Suprapubic skin (tissue), 4 donors: ENCODE results near the gene FAAP24. TPM values are rescaled to one million over a fixed set of nuclear protein-coding genes. Genes with fewer than 3 reads are reported as not detected.
"Not testable (repeated sequence)": the region's sequence is repeated elsewhere in the genome, so short reads cannot be mapped to it uniquely, and the experiment has no call there.

Source experiments
- DNase-seq, 2 donors: peaks; one replicate each; pipeline ENCODE4 v3.0.0-alpha.2; 2019; ENCODE audit warnings: low spot score in 2 of 2
- H3K27ac ChIP-seq: fragments of 200-600 bp; sonication (generic); one replicate; pipeline ENCODE4 v1.5.1; 2019
- H3K27me3 ChIP-seq: fragments of 200-600 bp; sonication (generic); one replicate; pipeline ENCODE4 v1.5.1; 2019
- H3K36me3 ChIP-seq: fragments of 200-600 bp; sonication (generic); one replicate; pipeline ENCODE4 v1.5.1; 2019
- H3K4me1 ChIP-seq: fragments of 200-600 bp; sonication (generic); one replicate; pipeline ENCODE4 v1.5.1; 2019
- H3K4me3 ChIP-seq: fragments of 200-600 bp; sonication (generic); one replicate; pipeline ENCODE4 v1.5.1; 2019; ENCODE audit warnings: mild to moderate bottlenecking
- H3K9me3 ChIP-seq: fragments of 200-600 bp; sonication (generic); one replicate; pipeline ENCODE4 v1.5.1; 2019
- EP300 ChIP-seq: sonication (generic); formaldehyde crosslinking; IDR thresholded peaks from one replicate; pipeline ENCODE4 v1.6.1; 2017; ENCODE audit warnings: antibody characterized with exemption
- POLR2A ChIP-seq, 2 donors: fragments of 450-650 bp; IDR thresholded peaks; one replicate each; pipeline ENCODE4 v1.6.1; 2017; ENCODE audit warnings: antibody characterized with exemption in 2 of 2, mild to moderate bottlenecking in 2 of 2, moderate library complexity in 2 of 2
- POLR2AphosphoS5 ChIP-seq, 3 donors: sonication (generic); formaldehyde crosslinking; IDR thresholded peaks; one replicate each; pipeline ENCODE4 v1.6.1; 2017; ENCODE audit warnings: antibody characterized with exemption in 3 of 3
- WGBS: methylation state at CpG from one replicate; pipeline ENCODE4 v1.1.5; 2018; 5-methylcytosine and 5-hydroxymethylcytosine counted together
- total RNA-seq, 4 donors: library from RNA; depleted of rRNA; stranded (reverse); fragments of >200 nt; gene quantifications; one replicate each; pipeline ENCODE4 v1.1.0, GENCODE V29; 2016
- TF ChIP-seq, protein P1 (sequence below), 2 donors: fragments of 200-600 bp in 1 of 2; fragments of 450-650 bp in 1 of 2; sonication (generic) in 1 of 2; IDR thresholded peaks; one replicate each; pipeline ENCODE4 v1.5.1; 2016 to 2019; ENCODE audit warnings: antibody characterized with exemption in 2 of 2, mild to moderate bottlenecking in 1 of 2, moderate library complexity in 1 of 2

FAAP24 gene
- total RNA-seq, 4 donors from 2014 or later = 0.98 to 4.1 (median 1.9) TPM

DNA sequence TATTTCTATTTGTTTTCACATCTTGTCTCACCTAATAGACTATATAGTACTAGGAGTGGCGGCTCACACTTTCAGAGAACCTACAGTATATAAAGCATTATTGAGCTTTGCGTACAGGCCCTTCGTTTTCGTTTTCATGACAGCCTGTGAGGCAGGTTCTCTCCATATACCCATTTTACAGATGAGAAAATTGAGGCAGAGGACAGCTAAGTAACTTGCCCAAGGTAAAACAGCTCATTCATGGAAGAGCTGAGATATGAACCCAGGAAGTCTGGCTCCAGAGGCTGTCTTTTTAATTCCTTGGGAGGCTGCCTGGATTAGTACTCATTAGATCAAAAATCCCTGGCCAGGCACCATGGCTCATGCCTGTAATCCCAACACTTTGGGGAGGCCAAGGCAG, 28.9 kb downstream of the FAAP24 start:
- no peak for DNase-seq
- no peak overlapping the region for H3K27ac ChIP-seq
- TF ChIP-seq, protein P1, sequence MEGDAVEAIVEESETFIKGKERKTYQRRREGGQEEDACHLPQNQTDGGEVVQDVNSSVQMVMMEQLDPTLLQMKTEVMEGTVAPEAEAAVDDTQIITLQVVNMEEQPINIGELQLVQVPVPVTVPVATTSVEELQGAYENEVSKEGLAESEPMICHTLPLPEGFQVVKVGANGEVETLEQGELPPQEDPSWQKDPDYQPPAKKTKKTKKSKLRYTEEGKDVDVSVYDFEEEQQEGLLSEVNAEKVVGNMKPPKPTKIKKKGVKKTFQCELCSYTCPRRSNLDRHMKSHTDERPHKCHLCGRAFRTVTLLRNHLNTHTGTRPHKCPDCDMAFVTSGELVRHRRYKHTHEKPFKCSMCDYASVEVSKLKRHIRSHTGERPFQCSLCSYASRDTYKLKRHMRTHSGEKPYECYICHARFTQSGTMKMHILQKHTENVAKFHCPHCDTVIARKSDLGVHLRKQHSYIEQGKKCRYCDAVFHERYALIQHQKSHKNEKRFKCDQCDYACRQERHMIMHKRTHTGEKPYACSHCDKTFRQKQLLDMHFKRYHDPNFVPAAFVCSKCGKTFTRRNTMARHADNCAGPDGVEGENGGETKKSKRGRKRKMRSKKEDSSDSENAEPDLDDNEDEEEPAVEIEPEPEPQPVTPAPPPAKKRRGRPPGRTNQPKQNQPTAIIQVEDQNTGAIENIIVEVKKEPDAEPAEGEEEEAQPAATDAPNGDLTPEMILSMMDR (IDR thresholded peaks at IDR 0.05) = no peak
- no peak for TF ChIP-seq POLR2AphosphoS5 (IDR thresholded peaks at IDR 0.05)
- WGBS = 97% methylated on average over 4 of the region's 4 CpGs
- no peaks in the 10 kb centered on the region for H3K36me3 ChIP-seq
- no peaks in the 10 kb centered on the region for H3K9me3 ChIP-seq
- no peaks in the 10 kb centered on the region for H3K27me3 ChIP-seq
- peaks cover 3% of the 10 kb centered on the region for H3K4me1 ChIP-seq
- no peak overlapping the region for H3K4me3 ChIP-seq

DNA sequence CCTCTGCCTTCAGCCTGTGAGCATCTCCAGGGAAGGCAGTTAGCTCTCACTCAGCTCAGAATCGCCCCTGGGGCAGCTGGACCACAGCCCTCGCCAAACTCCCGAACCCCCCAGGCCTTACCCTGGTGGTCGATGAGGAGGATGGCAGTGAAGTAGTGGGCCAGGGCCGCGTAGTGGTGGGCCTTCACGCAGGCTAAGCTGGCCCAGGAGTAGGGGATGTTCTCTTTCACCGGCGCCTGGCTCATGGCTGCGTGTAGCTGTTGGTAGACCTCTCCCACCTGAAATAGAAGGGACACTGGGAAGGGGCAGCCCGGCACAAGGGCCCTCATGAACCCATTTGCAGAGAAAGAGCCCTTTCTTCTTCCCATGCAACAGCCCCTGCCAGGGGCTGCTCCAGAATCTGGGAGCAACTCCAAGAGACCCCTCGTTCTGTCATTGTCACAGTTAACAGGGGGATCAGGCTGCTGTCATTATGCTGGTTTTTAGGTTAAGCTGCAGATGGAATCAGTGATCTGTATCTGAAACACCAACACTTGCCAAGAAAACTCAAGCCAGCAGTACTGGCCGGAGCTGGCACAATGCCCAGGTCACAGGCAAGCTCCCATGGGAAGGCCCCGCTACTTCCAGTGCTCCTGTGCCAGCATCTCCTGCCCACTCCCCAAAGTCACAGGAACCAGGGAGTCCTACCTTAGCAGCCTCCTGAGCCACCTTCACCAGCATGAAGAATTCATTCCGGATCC, 30.3 kb downstream of the FAAP24 start:
- not testable (repeated sequence) for H3K27ac ChIP-seq, H3K9me3 ChIP-seq, H3K27me3 ChIP-seq, H3K4me1 ChIP-seq, H3K36me3 ChIP-seq, H3K4me3 ChIP-seq, DNase-seq
- WGBS = 77% methylated on average over 10 of the region's 15 CpGs

DNA sequence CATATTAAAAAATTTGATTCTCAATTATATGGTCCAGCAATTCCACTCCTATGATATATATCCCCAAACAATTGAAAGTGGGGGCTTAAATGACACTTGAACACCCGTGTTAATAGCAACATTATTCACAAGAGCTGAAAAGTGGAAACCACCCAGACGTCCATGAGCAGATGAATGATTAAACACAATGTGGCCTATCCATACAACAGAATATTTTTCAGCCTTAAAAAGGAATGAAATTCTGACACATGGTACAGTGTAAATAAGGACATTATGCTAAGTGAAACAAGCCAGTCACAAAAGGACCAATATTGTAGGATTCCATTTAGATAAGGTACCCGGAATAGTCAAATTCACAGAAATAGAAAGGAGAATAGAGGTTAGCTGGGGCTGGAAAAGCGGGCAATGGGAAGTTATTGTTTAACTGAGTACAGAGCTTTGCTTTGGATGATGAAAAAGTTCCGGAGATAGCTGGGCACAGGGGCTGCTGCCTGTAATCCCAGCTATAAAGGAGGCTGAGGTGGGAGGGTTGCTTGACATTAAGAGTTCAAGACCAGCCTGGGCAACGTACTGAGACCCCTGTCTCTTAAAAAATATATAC, 31.5 kb downstream of the FAAP24 start:
- not testable (repeated sequence) for DNase-seq, H3K36me3 ChIP-seq, H3K27me3 ChIP-seq, H3K4me3 ChIP-seq, H3K9me3 ChIP-seq, H3K27ac ChIP-seq, H3K4me1 ChIP-seq
- 82% methylated on average over 6 of the region's 6 CpGs for WGBS

DNA sequence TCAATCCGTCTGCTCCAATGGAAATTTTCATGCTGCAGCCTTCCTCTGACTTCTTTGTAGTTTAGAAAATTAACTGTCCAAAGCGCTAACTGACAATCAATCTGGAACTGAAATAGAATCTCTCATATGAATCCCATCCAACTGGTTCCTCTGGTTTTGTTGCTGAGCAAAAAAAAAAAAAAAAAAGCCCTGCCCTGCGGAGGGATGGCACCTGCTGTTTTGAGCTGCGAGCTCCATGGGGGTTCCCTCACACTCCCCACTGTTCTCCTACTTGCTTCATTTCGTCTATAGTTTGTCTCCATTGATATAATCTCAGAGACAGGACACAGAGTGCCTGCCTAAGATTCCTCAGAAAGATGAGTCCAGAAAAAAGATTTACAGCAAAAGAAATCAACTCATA, 33.4 kb downstream of the FAAP24 start:
- Histone ChIP-seq H3K36me3 (no peaks in the 10 kb centered on the region), H3K4me3 (no peak overlapping the region), H3K27me3 (no peaks in the 10 kb centered on the region), H3K9me3 (no peaks in the 10 kb centered on the region), H3K4me1 (peaks cover 3% of the 10 kb centered on the region), H3K27ac (no peak overlapping the region)
- 54% methylated on average over 5 of the region's 5 CpGs for WGBS
- TF ChIP-seq EP300 (no peak), POLR2AphosphoS5 (IDR thresholded peaks at IDR 0.05) (no peak)
- TF ChIP-seq, protein P1 (IDR thresholded peaks at IDR 0.05) = no peak
- DNase-seq = no peak

GRCh38 chr19:33008738-33009137, 36.7 kb downstream of the FAAP24 start:
- peaks cover 3% of the 10 kb centered on the region for H3K4me1 ChIP-seq
- TF ChIP-seq POLR2A (IDR thresholded peaks at IDR 0.05) (no peak), EP300 (no peak), POLR2AphosphoS5 (IDR thresholded peaks at IDR 0.05) (no peak)
- TF ChIP-seq, protein P1 (IDR thresholded peaks at IDR 0.05) = no peak
- no peak overlapping the region for H3K27ac ChIP-seq
- H3K4me3 ChIP-seq = no peak overlapping the region
- no peak for DNase-seq
- H3K36me3 ChIP-seq = no peaks in the 10 kb centered on the region
- H3K9me3 ChIP-seq = no peaks in the 10 kb centered on the region
- H3K27me3 ChIP-seq = no peaks in the 10 kb centered on the region
- 90% methylated on average over 4 of the region's 4 CpGs for WGBS

DNA sequence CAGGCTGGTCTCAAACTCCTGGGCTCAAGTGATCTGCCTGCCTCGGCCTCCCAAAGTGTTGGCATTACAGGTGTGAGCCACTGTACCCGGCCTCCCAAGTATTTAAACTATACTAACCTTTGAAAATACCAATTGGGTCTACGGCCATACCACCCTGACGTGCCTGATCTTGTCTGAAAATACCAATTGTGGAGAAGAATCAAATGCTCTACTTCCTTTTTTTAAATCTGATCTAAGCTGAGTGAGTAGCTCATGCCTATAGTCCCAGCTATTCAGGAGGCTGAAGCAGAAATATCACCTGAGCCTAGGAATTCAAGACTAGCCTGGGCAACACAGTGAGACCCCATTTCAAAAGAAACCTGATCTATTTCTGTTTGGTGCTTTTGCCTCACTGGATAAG, 38.8 kb downstream of the FAAP24 start:
- not testable (repeated sequence) for H3K4me3 ChIP-seq, H3K27me3 ChIP-seq, H3K9me3 ChIP-seq, H3K27ac ChIP-seq, DNase-seq, H3K4me1 ChIP-seq, H3K36me3 ChIP-seq
- 70% methylated on average over 4 of the region's 4 CpGs for WGBS
